SH-SY5Y (cell line): ENCODE results near the gene SACM1L.

ENCODE experiments used
- GATA2 ChIP-seq: IDR thresholded peaks from 2 replicates; pipeline ENCODE4 v1.6.1; 2011; ENCODE audit warnings: mild to moderate bottlenecking, low read depth, low read length
- GATA3 ChIP-seq: IDR thresholded peaks from 2 replicates; pipeline ENCODE4 v1.6.1; 2011; ENCODE audit warnings: low read depth, mild to moderate bottlenecking, low read length, moderate library complexity

DNA sequence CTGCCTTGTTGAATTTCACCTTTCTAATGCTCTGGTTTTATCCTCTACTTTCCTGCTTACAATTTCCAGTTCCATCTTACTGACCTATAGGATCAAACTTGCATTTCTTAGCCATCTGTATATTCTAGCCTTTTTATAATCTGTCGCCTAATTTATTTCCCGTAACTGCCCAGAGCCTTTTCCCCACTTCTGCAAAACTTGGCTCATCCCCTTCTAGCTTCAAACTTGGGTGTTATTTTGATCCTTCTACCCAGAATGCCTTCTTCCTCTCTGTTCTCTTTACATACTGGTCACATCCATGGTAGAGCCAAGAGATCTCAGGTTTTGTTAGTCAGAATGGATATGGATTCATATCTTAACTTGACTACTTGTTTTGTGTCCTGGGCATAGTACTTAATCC is 2.6 kb downstream of the SACM1L start:
- TF ChIP-seq GATA3: no peak
- TF ChIP-seq GATA2: no peak
